Measurements from ENCODE around the gene PIGL. TPM values are rescaled to one million over a fixed set of nuclear protein-coding genes. Genes with fewer than 3 reads are reported as not detected.

Gene PIGL
- total and polyA plus RNA-seq, 2 experiments from 2014 or later, result 32.9 to 47.3 TPM

GRCh38 chr17:16215002-16215272 is 2.1 kb upstream of the PIGL start:
- Mint-ChIP-seq H3K4me1 (peaks cover 12% of the 10 kb centered on the region), H3K9me3 (no peaks in the 10 kb centered on the region), H3K27ac (peak overlapping the region; percentile 34), H3K4me3 (peak overlapping the region; percentile 94), H3K27me3 (ENCODE audit: insufficient read depth, low read depth, poor library complexity) (peaks cover 5% of the 10 kb centered on the region), H3K36me3 (ENCODE audit: low read depth) (no peaks in the 10 kb centered on the region)
- Histone ChIP-seq H3K4me1 (ENCODE audit: insufficient read depth) (peaks cover 17% of the 10 kb centered on the region), H3F3A (replicated peaks; ENCODE audit: low read depth) (peaks cover 9% of the 10 kb centered on the region; the same call in 1 of the 2 replicates), H3K9me2 (ENCODE audit: insufficient read depth) (no peaks in the 10 kb centered on the region), H3K27ac (ENCODE audit: low read depth) (peak overlapping the region; percentile 97), H3K4me3 (peak overlapping the region; percentile 88), H3K27me3 (ENCODE audit: insufficient read depth) (no peaks in the 10 kb centered on the region), H3K4me2 (peak overlapping the region; percentile 84), H2AFZ (peak overlapping the region; percentile 39), H4K20me1 (replicated peaks; ENCODE audit: insufficient read depth) (peaks cover 21% of the 10 kb centered on the region), H3K36me3 (ENCODE audit: insufficient read depth) (no peaks in the 10 kb centered on the region), H3K79me2 (replicated peaks; ENCODE audit: insufficient read depth) (peaks cover 82% of the 10 kb centered on the region)
- DNase-seq (ENCODE audit: low spot score) (peak; percentile 69), ATAC-seq (peak; percentile 66)
- no peak for TF ChIP-seq ETS1 (IDR thresholded peaks at IDR 0.05)
- TF ChIP-seq EZH2phosphoT487 (IDR thresholded peaks at IDR 0.05; ENCODE audit: unreplicated experiment), result no peak
- no peak for TF ChIP-seq STAT1 (IDR thresholded peaks at IDR 0.05; ENCODE audit: unreplicated experiment)

GRCh38 chr17:16215273-16215964 is 1.6 kb upstream of the PIGL start, which contains the start of gene NCOR1:
TSS of gene NCOR1 (minus strand) at chr17:16215534. CDS start at chr17:16194569, 20,965 bp downstream.
- Histone ChIP-seq H3K4me3 (peak within 1 kb of the TSS; percentile 88), H3K4me1 (ENCODE audit: insufficient read depth) (peaks cover 17% of the 10 kb centered on the region), H3K9me2 (ENCODE audit: insufficient read depth) (no peaks in the 10 kb centered on the region), H2AFZ (peak within 1 kb of the TSS; percentile 39), H3F3A (replicated peaks; ENCODE audit: low read depth) (peaks cover 9% of the 10 kb centered on the region; the same call in 1 of the 2 replicates), H4K20me1 (replicated peaks; ENCODE audit: insufficient read depth) (peaks cover 21% of the 10 kb centered on the region), H3K4me2 (peak within 1 kb of the TSS; percentile 84), H3K79me2 (replicated peaks; ENCODE audit: insufficient read depth) (peaks cover 80% of the 10 kb centered on the region), H3K27me3 (ENCODE audit: insufficient read depth) (no peaks in the 10 kb centered on the region), H3K36me3 (ENCODE audit: insufficient read depth) (no peaks in the 10 kb centered on the region), H3K27ac (ENCODE audit: low read depth) (peak within 1 kb of the TSS; percentile 97)
- peak; percentile 86 for ATAC-seq
- Mint-ChIP-seq H3K27ac (peak within 1 kb of the TSS; percentile 94), H3K27me3 (ENCODE audit: insufficient read depth, low read depth, poor library complexity) (peaks cover 5% of the 10 kb centered on the region), H3K4me1 (peaks cover 12% of the 10 kb centered on the region), H3K36me3 (ENCODE audit: low read depth) (no peaks in the 10 kb centered on the region), H3K9me3 (no peaks in the 10 kb centered on the region), H3K4me3 (peak within 1 kb of the TSS; percentile 94)
- no peak for TF ChIP-seq ZNF114 (CRISPR knock-in tag; IDR thresholded peaks at IDR 0.05)
- no peak for TF ChIP-seq ZNF462 (CRISPR knock-in tag; IDR thresholded peaks at IDR 0.05)
- no peak for TF ChIP-seq JUNB (IDR thresholded peaks at IDR 0.05; ENCODE audit: unreplicated experiment)
- TF ChIP-seq CTCF (conservative IDR thresholded peaks at IDR 0.05; ENCODE audit: low read depth in 2 of 2), result peak in 1 of 2 experiments; percentile 20; a peak in 2 of 4 replicates
- TF ChIP-seq POLR2AphosphoS5 (IDR thresholded peaks at IDR 0.05; ENCODE audit: low read depth), result peak; percentile 67; the same call in 1 of the 2 replicates
- peak; percentile 97 for DNase-seq (ENCODE audit: low spot score)
